HL-60/S4 treated with retinoic acid at 250 ng/mL for 4 days and 3 days (cell line): Measurements from ENCODE around the gene HOXA4.

Source experiments
- in situ Hi-C: fragments of 300-500 bp; cut with MboI; formaldehyde crosslinking; loops from 2 replicates; pipeline ENCODE4 v1.7.0; 2022; ENCODE audit warnings: low sequenced_read_pairs

The HOXA4 gene

GRCh38 chr7:27138472-27138871, 7.9 kb upstream of the HOXA4 start:
- in situ Hi-C loops: no loop called here

- in situ Hi-C loops: no loop called here
These were observed 7.2 kb upstream of the HOXA4 start for GRCh38 chr7:27137640-27138315.

- in situ Hi-C loops: no loop called here
These were observed 3.8 kb upstream of the HOXA4 start for GRCh38 chr7:27134392-27134791.

GRCh38 chr7:27133409-27134231, 3.1 kb upstream of the HOXA4 start:
- in situ Hi-C loops: no loop called here

- in situ Hi-C loops: no loop called here
These were observed 2.4 kb upstream of the HOXA4 start for GRCh38 chr7:27132978-27133377.

- in situ Hi-C loops: no loop called here
These were observed 1.7 kb upstream of the HOXA4 start for GRCh38 chr7:27132214-27132613.

GRCh38 chr7:27131390-27131819, 848 bp upstream of the HOXA4 start:
- in situ Hi-C loops: no loop called here

- in situ Hi-C loops: no loop called here
These were observed 623 bp downstream of the HOXA4 start for GRCh38 chr7:27129729-27130539.

- in situ Hi-C loops: no loop called here
These were observed 1.5 kb downstream of the HOXA4 start for GRCh38 chr7:27128776-27129728.

- in situ Hi-C loops: no loop called here
These were observed 2.5 kb downstream of the HOXA4 start for GRCh38 chr7:27128034-27128433.

- in situ Hi-C loops: no loop called here
These were observed 3.8 kb downstream of the HOXA4 start for GRCh38 chr7:27126596-27127327.

- in situ Hi-C loops: no loop called here
These were observed 4.6 kb downstream of the HOXA4 start for GRCh38 chr7:27125986-27126394.

GRCh38 chr7:27124902-27125689, 5.5 kb downstream of the HOXA4 start:
- in situ Hi-C loops: no loop called here

- in situ Hi-C loops: no loop called here
These were observed 6.3 kb downstream of the HOXA4 start for GRCh38 chr7:27124096-27124901.

GRCh38 chr7:27123477-27124053, 7.0 kb downstream of the HOXA4 start:
- in situ Hi-C loops: no loop called here

- in situ Hi-C loops: no loop called here
These were observed 7.5 kb downstream of the HOXA4 start for GRCh38 chr7:27123007-27123476.

- in situ Hi-C loops: no loop called here
These were observed 8.3 kb downstream of the HOXA4 start for GRCh38 chr7:27122077-27122910.
